DMS153 (cell line): ENCODE data around the gene ABHD5.

Source experiments
- DNase-seq: peaks from one replicate; lab custom pipeline; 2025; lab: John Stamatoyannopoulos, UW

Gene ABHD5

GRCh38 chr3:43757666-43758321 is 67.1 kb downstream of the ABHD5 start:
- DNase-seq: no peak

DNA sequence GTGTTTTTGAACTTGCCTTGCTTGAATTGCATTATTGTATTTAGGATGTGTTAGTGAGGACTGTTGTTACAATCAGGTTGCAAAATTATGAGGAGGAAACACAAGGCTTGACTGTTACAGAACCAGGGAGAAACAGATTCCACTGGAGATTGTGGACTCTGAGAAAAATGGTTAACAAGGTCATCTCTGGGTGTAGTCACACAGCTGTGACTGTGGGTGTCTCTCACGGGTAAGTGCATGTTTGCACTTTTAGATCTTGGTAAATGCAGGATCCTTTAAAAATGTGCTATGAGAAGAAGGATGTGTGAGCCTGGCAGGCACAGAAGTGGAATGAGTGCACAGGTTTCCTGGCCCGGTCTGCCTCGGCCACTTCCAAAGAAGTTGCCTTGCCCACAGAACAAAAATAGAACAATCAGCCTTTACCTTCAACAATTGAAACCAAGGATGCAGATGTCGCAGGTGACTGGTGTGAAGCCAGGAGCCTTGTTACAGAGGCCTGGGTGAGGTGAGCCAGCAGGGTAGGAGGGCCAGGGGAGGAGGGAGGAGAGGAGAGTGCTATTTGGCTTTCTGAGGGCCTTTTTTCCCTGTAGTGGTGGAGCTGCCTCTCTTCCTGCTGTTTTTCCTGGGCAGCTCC is 68.0 kb downstream of the ABHD5 start:
- DNase-seq: no peak

- no peak for DNase-seq
These were observed 68.6 kb downstream of the ABHD5 start for GRCh38 chr3:43759297-43759782.

DNA sequence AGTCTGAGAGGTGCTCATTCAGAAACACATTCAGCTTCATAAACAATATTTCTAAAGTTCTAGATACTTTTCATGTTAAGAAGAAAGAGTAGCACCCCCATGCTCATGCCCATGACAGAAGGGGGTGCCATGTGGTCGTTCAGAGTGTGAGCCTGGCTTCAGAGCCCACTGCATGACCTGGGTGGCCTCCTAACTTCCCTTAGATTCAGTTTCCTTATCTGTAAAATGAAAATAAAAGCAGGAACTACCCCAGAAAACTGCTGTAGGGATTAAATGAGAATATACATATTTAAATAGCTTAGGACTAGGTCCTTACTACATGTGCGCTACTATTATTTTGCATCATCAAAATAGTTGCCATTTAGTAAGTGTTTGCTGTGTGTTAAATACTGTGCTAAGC is 69.2 kb downstream of the ABHD5 start:
- DNase-seq: no peak

DNA sequence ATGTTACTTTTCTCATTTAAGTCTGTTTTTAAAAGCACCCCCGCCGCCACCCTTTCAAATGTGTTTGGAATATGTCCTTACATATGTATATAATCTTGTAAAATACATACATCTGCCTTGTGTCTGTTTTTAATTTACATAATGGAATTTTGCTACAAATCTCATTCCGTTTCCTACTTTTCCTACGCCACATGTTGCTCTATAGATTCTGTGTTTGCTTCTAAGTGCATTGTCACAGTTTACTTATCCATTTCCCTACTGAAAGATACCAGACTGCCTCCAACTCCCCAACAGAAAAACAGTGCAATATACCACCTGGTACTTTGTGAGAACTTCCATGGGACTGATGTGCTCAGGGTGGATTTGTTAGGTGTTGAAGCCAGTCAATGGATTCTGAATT is 70.2 kb downstream of the ABHD5 start:
- no peak for DNase-seq

GRCh38 chr3:43762451-43762850 is 71.7 kb downstream of the ABHD5 start:
- DNase-seq: no peak

DNA sequence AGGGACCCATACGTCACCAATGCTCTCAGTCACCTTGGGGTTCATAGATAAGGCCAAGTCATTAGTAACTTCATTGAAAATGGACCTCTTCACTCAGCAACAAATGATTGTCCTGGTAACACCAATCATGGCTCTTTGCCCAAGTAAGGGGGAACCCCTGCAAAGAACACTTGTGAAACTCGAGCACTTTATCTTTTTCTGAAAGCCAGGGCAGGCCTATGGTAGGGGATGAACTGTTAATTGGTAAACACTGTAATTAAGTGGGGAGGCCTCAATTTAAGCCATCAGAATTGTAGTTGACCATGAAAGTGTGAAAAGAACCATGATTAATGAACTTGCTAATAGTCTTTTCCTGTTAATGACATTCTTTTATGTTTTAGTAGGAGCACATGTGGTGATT is 73.3 kb downstream of the ABHD5 start:
- no peak for DNase-seq

DNA sequence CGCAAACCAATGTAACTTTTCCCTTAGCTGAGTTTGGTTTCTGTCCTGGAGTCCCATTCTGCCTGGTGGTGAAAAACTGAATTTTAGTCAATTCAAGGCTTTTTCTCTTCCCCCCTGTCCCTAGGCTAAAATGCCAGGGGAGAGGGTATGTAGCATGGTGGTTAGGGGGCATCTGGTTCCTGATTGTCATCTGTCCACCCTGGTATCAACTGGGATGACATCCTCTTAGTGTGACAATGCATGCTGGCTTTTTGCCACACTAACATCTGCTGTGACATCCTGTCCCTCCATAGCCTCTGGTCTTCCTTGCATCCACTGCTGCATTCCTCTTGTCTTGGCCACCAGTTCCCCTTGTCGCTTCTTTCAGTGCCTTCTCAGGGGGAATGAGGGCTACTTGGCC is 73.7 kb downstream of the ABHD5 start:
- no peak for DNase-seq

DNA sequence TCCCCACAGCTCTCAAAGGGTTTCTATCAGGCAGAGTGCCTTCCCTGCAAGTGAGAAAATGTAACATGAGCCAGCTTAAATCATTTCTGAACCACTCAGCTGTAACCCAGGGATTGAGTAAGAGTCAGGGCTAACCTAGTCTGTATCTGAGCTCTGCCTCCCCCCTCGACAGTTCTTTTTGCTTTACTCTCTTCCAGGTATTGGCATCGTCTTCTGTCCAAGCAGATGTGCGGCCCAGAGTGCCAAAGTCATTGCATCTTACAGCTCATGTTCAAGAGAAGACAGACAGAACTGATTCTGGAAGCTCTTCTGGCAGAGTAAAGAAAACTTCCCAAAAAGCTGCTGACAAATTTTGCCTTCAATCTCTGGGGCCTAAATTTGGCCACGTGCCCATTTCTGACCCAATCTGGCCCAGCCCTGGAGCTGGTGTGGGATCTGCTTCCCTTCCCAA is 74.8 kb downstream of the ABHD5 start:
- DNase-seq: no peak

DNA sequence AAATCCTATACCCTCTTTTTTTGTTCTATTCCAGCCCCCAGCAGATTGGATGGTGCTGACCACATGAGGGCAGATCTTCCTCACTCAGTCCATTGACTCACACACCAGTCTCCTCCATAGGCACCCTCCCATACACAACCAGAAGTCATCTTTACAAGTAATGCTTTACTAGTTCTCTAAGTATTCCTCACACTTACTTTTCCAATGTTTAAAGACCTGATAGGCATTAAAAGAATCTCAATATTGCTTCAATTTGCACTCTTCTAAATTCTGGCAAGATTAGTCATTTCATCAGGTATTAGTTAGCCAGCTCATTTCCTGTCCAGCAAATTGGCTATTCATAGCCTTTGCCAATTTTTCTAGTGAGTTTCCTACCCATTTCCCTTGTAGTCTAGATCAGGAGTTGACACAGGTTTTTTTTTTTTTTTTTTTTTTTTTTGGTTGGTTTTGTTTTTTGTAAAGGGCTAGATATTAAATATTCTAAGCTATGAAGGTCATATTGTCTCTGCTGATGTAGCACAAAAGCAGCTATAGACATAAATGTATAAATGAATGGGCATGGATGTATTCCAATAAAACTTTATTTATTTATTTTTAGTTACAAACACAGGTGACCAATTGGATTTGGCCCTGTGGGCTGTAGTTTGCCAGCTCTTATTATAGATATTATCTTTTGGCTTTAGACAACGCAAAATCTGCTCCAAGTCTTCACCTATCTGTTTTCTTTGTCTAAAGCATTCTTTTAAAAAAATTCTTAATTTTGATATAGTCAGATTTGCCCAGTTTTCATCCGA is 76.1 kb downstream of the ABHD5 start:
- DNase-seq: no peak

GRCh38 chr3:43768381-43768973 is 77.7 kb downstream of the ABHD5 start:
- DNase-seq: no peak

DNA sequence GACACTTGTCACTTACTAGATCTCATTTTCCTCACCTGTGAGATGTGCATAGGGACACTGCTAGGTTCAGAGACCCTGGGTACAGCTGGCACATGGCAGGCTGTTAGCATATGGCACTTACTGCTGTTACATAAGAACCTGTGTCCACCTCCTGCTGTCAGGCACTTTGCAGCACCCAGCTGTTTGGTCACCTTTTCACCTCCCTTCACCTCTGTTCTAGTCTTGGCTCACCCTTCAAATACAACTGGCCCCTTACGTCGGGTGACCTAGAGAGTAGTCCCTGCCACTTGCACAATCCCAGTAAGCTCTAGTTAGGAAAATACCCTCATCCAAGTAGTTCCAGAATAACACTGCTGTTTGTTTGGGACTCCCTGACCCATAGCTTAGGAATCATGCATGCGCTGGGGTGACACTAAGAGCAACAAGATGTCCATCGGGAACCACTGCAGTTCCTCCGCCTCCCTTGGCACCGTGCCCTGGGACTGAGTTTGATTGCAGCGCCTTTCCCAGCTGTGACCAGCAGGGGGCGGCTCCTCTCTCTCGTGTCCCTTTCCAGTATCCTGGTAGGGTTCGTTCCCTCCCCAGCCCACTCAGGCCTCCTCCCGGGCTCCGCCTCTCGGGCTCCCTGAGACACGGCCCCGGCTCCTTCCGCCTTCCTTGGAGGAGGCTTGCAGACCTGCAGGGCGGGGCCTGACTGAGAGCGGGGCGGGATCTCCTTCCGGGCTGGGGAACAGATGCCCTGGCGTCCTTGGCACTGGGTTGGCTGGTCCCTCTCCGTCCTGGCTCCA is 78.6 kb downstream of the ABHD5 start:
- peak; percentile 53 for DNase-seq

- DNase-seq: no peak
These were observed 79.2 kb downstream of the ABHD5 start for GRCh38 chr3:43769885-43770425.

DNA sequence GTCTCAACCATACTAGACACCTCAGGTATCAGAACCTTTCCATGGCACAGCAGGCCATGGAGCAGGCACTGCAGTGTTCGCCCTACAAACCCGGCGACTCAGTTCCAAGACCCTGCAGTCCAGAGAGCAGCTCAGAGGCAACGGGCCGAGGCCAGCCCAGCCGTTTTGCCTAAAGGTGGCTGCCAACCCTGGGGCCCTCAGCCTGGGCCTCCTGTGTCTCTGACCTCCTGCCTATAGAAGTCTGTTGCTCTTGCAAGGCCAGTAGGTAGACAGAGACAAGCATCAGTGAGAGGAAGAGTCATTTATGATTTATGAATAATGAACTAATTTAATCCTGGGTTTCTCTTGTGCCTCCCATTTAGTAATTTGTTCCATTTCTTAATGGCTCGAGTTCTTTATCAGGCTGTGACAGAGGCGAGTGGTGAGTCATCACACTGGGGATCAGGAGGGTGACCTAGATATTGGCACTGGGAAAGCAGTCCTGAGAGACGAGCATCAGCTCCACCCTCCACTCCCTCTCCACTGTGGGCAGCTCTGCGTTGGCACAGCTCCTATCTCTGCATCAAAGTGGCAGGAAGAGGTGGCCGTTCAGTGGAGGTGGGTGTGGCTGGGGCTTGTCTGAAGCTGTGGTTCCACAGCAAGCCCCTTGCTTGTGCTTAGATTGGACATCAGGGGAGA is 79.8 kb downstream of the ABHD5 start:
- DNase-seq: peak; percentile 27

- no peak for DNase-seq
These were observed 80.9 kb downstream of the ABHD5 start for GRCh38 chr3:43771610-43772009.

DNA sequence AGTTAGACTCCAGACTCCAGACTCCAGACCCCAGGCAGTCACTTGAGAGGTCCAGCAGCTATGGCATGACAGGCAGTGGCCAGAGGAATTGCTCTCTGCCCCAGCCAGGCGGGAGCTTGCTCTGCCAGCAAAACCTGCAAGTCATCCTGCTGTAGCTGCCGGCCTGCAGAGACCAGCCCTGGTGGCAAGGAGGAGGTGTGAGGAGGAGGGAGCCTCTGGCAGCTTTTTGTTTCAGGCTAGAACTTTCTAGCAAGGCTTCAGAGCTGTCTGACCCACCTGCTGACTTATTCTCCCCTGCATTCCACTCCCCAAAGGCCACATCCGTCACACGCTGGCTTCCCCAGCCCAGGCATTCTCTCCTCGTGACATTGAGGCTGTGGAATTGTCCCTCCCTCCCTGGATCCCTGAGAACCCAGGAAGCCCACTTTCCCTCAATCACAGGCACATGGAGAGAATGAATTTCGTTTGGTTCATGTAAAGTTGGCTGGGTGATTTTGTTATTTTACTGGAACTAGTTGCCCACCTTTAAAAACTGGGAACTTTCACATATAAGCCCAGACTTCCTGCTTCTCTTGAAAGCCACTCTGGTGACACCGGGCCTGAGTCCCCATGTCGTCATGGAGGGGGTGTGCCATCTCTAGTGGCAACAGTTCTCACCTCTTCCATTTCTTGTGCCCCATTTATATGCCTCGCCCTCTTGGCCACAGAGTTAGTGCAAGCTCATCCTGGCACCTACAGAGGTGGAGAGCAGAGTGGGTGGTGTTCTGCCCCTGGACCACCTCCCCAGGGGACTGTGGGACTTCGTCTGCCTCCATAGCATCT is 82.7 kb downstream of the ABHD5 start:
- DNase-seq: no peak

DNA sequence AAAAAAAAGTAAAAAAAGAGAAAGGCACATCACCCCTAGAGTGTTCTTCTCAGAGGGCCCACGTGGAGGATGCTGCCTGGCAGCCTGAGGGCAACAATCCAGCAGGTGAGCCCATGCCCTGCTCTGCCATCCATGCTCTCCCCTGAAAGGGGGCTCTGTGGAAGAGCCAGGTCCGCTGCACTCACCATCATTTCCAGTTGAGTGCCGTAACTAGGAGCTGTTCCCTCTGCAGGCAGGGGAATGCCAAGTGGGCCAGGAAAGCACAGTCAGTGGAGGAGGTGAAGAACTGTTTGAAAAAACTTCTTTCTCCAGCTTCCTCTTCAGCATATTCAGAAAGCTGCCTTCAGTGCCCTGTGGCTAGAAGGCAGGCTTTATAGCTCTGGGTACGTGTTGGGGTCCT is 84.1 kb downstream of the ABHD5 start:
- no peak for DNase-seq

- no peak for DNase-seq
These were observed 85.4 kb downstream of the ABHD5 start for GRCh38 chr3:43776101-43776500.

DNA sequence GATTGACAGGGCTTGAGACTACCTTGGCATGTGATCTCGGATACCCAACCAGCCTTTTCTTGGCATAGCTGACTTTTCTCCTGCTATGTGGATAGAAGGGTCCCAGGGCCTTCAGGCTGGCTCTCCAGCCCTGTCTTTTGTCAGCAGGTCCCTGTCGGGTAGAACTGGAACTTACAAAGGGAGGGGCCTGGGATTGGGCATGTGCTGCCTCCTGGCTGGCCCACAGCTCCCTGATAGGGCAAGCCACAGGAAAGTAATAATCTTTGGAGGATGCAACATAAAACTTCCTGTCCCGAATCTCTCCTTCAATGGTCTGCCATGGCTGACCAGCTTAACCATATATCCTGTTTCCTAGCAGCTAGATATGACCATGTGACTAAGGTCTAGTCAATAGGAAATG is 89.1 kb downstream of the ABHD5 start:
- no peak for DNase-seq

GRCh38 chr3:43782541-43782940 is 91.8 kb downstream of the ABHD5 start:
- no peak for DNase-seq
